Mucosa of descending colon (tissue), 3 donors: ENCODE measurements around the gene ENAH. TPM values are rescaled to one million over a fixed set of nuclear protein-coding genes. Genes with fewer than 3 reads are reported as not detected.
"Not testable (repeated sequence)": the region's sequence is repeated elsewhere in the genome, so short reads cannot be mapped to it uniquely, and the experiment has no call there.

ENCODE experiments used
- ATAC-seq: fragments of 200-7000 bp; cut with Tn5 transposase; one replicate; pipeline ENCODE4 v1.9.1; 2020; ENCODE audit warnings: mild to moderate bottlenecking, moderate library complexity
- DNase-seq, 3 donors: peaks; one replicate each; pipeline ENCODE4 v3.0.0-alpha.2; 2020
- H3K36me3 ChIP-seq: fragments of 200-600 bp; one replicate; pipeline ENCODE4 v1.8.0; 2021; ENCODE audit warnings: low read depth, mild to moderate bottlenecking
- H3K4me1 ChIP-seq: fragments of 200-600 bp; one replicate; pipeline ENCODE4 v1.8.0; 2021; ENCODE audit warnings: low read depth, mild to moderate bottlenecking
- H3K4me3 ChIP-seq: fragments of 200-600 bp; one replicate; pipeline ENCODE4 v1.8.0; 2021; ENCODE audit warnings: mild to moderate bottlenecking
- H3K9me3 ChIP-seq: fragments of 200-600 bp; one replicate; pipeline ENCODE4 v1.8.0; 2021; ENCODE audit warnings: mild to moderate bottlenecking
- intact Hi-C, 2 donors: fragments of 100-400 bp; cut with DNase I in 1 of 2; cut with micrococcal nuclease in 1 of 2; formaldehyde crosslinking; loops; one replicate each; pipeline versions ENCODE4 v1.11.0 to v1.11.1; 2022; cut with DNase I, micrococcal nuclease
- total RNA-seq, 3 donors: library from RNA; stranded (reverse); fragmentation: NEBNext Ultra II Directional in 2 of 3; extraction: Animal tissue kit (Norgen Biotek cat#: 25700) in 2 of 3; gene quantifications; one replicate each; pipeline versions ENCODE4 v1.2.1 to v1.2.4, GENCODE V29; 2021 to 2023
- TF ChIP-seq, protein P1 (sequence below): fragments of 200-600 bp; IDR thresholded peaks from one replicate; pipeline ENCODE4 v1.8.0; 2022; ENCODE audit warnings: antibody characterized with exemption, mild to moderate bottlenecking
- donor health status: DM: no; HTN: no; CAD: no; lungs with moderate emphysema.
- donor health status: DM: no; HTN: no; CAD: no.
- donor health status: DM: no; HTN: yes; CAD: no.

The ENAH gene
- total RNA-seq, 3 donors from 2014 or later, result 17.6 to 130 (median 41.3) TPM

DNA sequence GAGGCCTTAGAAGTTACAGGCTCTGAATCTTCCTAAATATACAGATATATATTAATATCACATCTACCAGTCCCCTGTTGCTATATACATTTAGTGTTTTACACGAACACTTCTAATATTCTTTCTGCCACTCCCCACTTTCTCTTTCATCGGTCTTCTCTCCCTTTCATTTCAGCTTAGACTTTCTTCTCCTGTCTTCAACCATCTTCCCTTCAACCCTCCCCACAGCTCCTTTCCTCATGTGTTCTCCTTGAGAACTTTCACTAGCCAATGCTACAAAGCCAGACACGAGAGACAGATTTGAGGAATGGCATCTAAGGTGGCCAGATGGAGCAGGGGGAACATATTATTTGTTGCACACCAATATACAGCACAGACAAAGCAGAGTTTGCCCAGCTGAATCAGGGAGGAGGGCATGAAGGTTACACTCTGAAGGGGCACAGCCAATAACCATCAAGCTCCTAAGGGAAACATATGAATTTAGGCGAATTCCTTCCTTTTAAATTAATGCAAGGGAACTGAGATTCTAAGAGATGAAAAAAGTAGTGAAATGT lies 141.0 kb downstream of the ENAH start:
- intact Hi-C loops, result no loop called here
- H3K9me3 ChIP-seq, result no peaks in the 10 kb centered on the region
- DNase-seq (no peak), ATAC-seq (no peak)
- no peaks in the 10 kb centered on the region for H3K36me3 ChIP-seq
- TF ChIP-seq, protein P1, sequence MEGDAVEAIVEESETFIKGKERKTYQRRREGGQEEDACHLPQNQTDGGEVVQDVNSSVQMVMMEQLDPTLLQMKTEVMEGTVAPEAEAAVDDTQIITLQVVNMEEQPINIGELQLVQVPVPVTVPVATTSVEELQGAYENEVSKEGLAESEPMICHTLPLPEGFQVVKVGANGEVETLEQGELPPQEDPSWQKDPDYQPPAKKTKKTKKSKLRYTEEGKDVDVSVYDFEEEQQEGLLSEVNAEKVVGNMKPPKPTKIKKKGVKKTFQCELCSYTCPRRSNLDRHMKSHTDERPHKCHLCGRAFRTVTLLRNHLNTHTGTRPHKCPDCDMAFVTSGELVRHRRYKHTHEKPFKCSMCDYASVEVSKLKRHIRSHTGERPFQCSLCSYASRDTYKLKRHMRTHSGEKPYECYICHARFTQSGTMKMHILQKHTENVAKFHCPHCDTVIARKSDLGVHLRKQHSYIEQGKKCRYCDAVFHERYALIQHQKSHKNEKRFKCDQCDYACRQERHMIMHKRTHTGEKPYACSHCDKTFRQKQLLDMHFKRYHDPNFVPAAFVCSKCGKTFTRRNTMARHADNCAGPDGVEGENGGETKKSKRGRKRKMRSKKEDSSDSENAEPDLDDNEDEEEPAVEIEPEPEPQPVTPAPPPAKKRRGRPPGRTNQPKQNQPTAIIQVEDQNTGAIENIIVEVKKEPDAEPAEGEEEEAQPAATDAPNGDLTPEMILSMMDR, result no peak
- H3K4me1 ChIP-seq, result no peaks in the 10 kb centered on the region
- H3K4me3 ChIP-seq, result no peak overlapping the region

DNA sequence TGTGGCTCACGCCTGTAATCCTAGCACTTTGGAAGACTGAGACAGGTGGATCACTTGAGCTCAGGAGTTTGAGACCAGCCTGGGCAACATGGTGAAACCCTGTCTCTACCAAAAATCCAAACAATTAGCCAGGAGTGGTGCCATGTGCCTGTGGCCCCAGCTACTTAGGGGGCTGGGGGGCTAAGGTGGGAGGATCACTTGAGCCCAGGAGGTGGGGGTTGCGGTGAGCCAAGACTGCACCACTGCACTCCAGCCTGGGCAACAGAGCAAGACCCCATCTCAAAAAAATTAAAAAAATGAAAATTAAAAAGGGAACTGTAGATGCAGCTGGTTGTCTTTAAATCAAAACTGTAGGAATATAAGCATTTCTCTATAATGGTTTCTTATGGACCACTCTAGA lies 142.2 kb downstream of the ENAH start:
- intact Hi-C loops, H3K36me3 ChIP-seq, ATAC-seq, H3K4me1 ChIP-seq, H3K4me3 ChIP-seq, H3K9me3 ChIP-seq, DNase-seq: not testable (repeated sequence)

DNA sequence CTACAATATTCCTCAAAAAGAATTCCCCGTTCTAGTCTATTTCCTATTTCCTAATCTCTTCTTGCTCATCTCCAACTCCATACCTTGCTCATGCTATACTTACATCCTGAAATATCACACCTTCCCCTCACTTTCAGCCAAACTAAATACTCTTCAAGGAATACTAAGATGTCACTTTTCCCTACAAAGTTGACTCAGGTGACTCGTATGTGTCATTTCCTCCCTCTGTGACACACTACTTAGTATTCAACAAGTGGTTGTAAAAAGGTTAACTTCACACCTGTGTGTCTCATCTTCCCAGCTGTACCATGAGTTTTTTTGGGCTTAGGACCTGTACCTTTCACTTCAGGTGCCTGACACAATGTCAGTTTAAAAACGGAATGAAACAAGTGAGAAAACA lies 143.2 kb downstream of the ENAH start:
- Histone ChIP-seq H3K4me1 (no peaks in the 10 kb centered on the region), H3K9me3 (no peaks in the 10 kb centered on the region), H3K36me3 (no peaks in the 10 kb centered on the region), H3K4me3 (no peak overlapping the region)
- no peak for DNase-seq
- peak; percentile 74 for ATAC-seq
- intact Hi-C loops, result no loop called here
- TF ChIP-seq, protein P1, result no peak

DNA sequence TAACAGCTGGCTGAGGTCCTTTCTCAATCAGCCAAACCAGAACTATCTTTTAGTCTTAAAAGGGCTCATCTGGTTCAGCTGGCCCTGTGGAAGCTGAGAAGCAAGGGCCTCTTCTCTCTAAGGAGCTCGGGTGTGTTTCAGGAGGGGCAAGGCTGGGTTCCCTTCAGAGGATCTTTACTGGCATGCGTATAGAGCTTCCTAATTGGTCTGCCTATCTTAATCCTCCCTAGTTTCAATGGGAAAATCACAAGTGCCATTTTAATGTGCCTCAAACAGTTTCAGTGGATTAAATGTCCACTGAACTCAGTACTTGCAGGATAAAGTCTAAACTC lies 143.6 kb downstream of the ENAH start:
- TF ChIP-seq, protein P1, result no peak
- no peaks in the 10 kb centered on the region for H3K4me1 ChIP-seq
- intact Hi-C loops, result no loop called here

DNA sequence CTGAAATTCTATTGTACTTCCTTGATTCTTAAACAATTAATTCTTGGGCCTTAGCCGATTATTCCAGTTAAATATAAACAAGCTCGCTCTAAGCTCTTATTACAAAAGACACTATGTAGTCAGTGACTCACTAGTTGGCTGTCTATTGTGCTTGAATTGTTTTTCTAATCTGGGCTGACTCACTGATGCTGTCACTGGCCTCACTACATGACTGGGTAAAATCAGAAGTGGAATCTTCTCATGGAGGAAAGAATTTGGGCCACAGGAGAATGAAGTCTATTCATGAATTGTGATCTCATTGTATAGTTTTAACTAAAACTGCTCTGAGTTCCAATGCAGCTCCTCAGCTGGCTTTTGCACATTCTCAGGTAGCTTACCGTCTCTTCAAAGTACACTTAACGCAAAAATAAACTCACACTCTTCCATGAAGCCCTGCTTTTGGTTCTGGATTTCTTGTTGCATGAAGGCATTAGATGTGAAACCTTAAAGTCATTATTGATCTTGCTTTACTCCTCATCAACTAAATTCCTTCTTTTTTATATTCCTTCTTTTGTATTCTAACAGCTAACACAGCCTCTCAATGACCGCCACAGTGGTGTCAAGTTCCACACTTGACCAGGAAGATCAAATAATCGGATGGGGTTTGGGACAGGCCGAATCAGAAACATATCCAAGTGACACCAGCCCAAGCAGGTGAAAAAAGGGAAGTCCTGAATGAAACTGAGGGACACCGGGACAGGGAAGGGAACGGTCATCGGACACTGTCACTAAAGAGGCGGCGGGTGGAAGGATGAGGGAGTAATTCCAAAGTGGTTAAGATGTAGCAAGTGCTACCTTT lies 144.2 kb downstream of the ENAH start:
- Histone ChIP-seq H3K4me1 (no peaks in the 10 kb centered on the region), H3K36me3 (no peaks in the 10 kb centered on the region), H3K4me3 (no peak overlapping the region), H3K9me3 (no peaks in the 10 kb centered on the region)
- DNase-seq (peak in 1 of 3 donors; percentile 37), ATAC-seq (peak; percentile 98)
- TF ChIP-seq, protein P1, result no peak
- intact Hi-C loops, result no loop called here

More for the DNA sequence above, 143.6 kb downstream of the ENAH start:
- no peak for ATAC-seq
- Histone ChIP-seq H3K36me3 (no peaks in the 10 kb centered on the region), H3K4me3 (no peak overlapping the region), H3K9me3 (no peaks in the 10 kb centered on the region)
- no peak for DNase-seq

DNA sequence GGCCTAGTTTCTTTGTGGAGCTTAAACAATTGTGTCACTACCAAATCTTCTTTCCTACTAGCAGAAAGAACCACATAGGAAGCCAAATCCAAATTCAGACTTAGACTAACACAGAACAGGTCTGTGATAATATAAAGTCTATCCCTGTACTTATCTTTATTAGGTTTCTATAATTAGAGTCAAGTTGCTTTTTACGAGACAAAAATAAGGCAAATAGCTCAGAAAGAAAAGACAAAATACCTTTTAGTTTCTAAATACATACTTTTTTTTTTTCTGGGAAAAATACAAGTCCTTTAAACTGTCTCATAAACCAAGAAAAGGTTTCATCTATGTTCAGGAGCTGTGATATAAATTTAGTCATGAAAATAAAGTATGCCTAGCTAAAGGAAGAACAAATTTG lies 146.2 kb downstream of the ENAH start:
- no peaks in the 10 kb centered on the region for H3K9me3 ChIP-seq
- DNase-seq (no peak), ATAC-seq (no peak)
- TF ChIP-seq, protein P1, result no peak
- intact Hi-C loops, result no loop called here
- H3K36me3 ChIP-seq, result no peaks in the 10 kb centered on the region
- no peaks in the 10 kb centered on the region for H3K4me1 ChIP-seq
- H3K4me3 ChIP-seq, result no peak overlapping the region
